ENCODE data around the gene MEX3A. TPM values are rescaled to one million over a fixed set of nuclear protein-coding genes. Genes with fewer than 3 reads are reported as not detected.

MEX3A gene
- total and polyA plus RNA-seq, 10 of the 15 experiments (the other 5 are each of a cell fraction or from before 2014, with no cell fraction given), result 0.11 to 5.1 (median 1.7) TPM

- no peak for TF ChIP-seq RAD51 (IDR thresholded peaks at IDR 0.05)
- TF ChIP-seq BHLHE40 (IDR thresholded peaks at IDR 0.05; ENCODE audit: borderline replicate concordance in 1 of 2, low read depth in 2 of 2, low read length in 1 of 2), result no peak
Observed at GRCh38 chr1:156110252-156110651, 28.0 kb upstream of the MEX3A start (continued).

- intact Hi-C loops (cut with micrococcal nuclease; ENCODE audit: unreplicated experiment), result no loop called here
- SMC1A ChIA-PET (ENCODE audit: uncharacterized antibody, unreplicated experiment), result interaction anchor here (1.2 to 23.8 kb wide), 2 partner anchors 12 to 16 kb away, joined by 5 to 874 read pairs; partner anchors contain the start of gene LMNA
- POLR2A ChIA-PET, result interaction anchor here (0.6 to 2.3 kb wide), 4 partner anchors 9 to 117 kb away, joined by 4 to 13 read pairs (median 6); no protein-coding TSS in a partner anchor
Observed at GRCh38 chr1:156108664-156109241, 26.5 kb upstream of the MEX3A start.

More at GRCh38 chr1:156108664-156109241, 26.5 kb upstream of the MEX3A start:
- 94% methylated on average over 6 of the region's 6 CpGs for WGBS (ENCODE audit: insufficient coverage, insufficient replicate concordance, low lambda C conversion rate, missing lambda C conversion rate)
- Histone ChIP-seq H3K79me2 (ENCODE audit: control insufficient read depth, insufficient read depth, low read length) (no peaks in the 10 kb centered on the region), H3K27me3 (replicated peaks in 1 of 2; ENCODE audit: control insufficient read depth in 2 of 2, insufficient read depth in 2 of 2, low read length in 1 of 2) (no peaks in the 10 kb centered on the region), H3K4me2 (ENCODE audit: control insufficient read depth, insufficient read depth) (no peak overlapping the region), H3K27ac (ENCODE audit: control insufficient read depth, insufficient read depth) (no peak overlapping the region), H4K20me1 (ENCODE audit: control insufficient read depth, insufficient read depth) (no peaks in the 10 kb centered on the region), H3K9me3 (replicated peaks; ENCODE audit: control insufficient read depth, insufficient read depth, low read length) (no peaks in the 10 kb centered on the region), H3K36me3 (ENCODE audit: control insufficient read depth in 2 of 2, insufficient read depth in 2 of 2, low read length in 1 of 2) (no peaks in the 10 kb centered on the region), H3K4me3 (no peak overlapping the region), H3K4me1 (ENCODE audit: control insufficient read depth, insufficient read depth, low read length) (peaks cover 26% of the 10 kb centered on the region), H2AFZ (ENCODE audit: control insufficient read depth, low read depth, low read length) (no peak overlapping the region), H3K9ac (ENCODE audit: control insufficient read depth, insufficient read depth, low read length) (no peak overlapping the region)
- RAD21 ChIA-PET (ENCODE audit: unreplicated experiment), result interaction anchor here (1.5 to 22.4 kb wide), 3 partner anchors 9 to 13 kb away, joined by 4 to 695 read pairs (median 5); partner anchors contain the start of gene LMNA
- FAIRE-seq, result no peak
- ATAC-seq, result no peak
- in situ Hi-C loops (cut with MboI), result no loop called here
- CTCF ChIA-PET, result interaction anchor here (0.9 to 1.7 kb wide), 3 partner anchors 9 to 22 kb away, joined by 3 to 7 read pairs (median 5); no protein-coding TSS in a partner anchor
- TF ChIP-seq MLLT1 (IDR thresholded peaks at IDR 0.05) (0 out of 2 replicates have a peak, but pooled peaks have one; percentile 45), NFYB (IDR thresholded peaks at IDR 0.05; ENCODE audit: insufficient read depth, low read depth, low read length) (no peak)
- no peak for DNase-seq (ENCODE audit: low read depth, low spot score)
- no TSS peak for BruUV-seq (replicated peaks)

Data from GM12878 (cell line).